Measurements from ENCODE around the gene SLC35F1.
"Not testable (repeated sequence)": the region's sequence is repeated elsewhere in the genome, so short reads cannot be mapped to it uniquely, and the experiment has no call there.

SLC35F1 gene

GRCh38 chr6:117906958-117907600 is at the start of gene SLC35F1:
Gene SLC35F1, plus strand, starts transcription at chr6:117907264.
- no peak for DNase-seq (ENCODE audit: low read depth in 2 of 2, low spot score in 1 of 2)

- not testable (repeated sequence) for DNase-seq (ENCODE audit: low read depth in 2 of 2, low spot score in 1 of 2)
Observed at GRCh38 chr6:117858601-117859000, 48.5 kb upstream of the SLC35F1 start.

- no peak for DNase-seq (ENCODE audit: low read depth in 2 of 2, low spot score in 1 of 2)
Observed at GRCh38 chr6:117861545-117861944, 45.5 kb upstream of the SLC35F1 start.

- DNase-seq (ENCODE audit: low read depth in 2 of 2, low spot score in 1 of 2) = no peak
Observed at GRCh38 chr6:117866561-117866960, 40.5 kb upstream of the SLC35F1 start.

GRCh38 chr6:117870486-117871242 is 36.4 kb upstream of the SLC35F1 start:
- no peak for DNase-seq (ENCODE audit: low read depth in 2 of 2, low spot score in 1 of 2)

- no peak for DNase-seq (ENCODE audit: low read depth in 2 of 2, low spot score in 1 of 2)
Observed at GRCh38 chr6:117880824-117881223, 26.2 kb upstream of the SLC35F1 start.

- DNase-seq (ENCODE audit: low read depth in 2 of 2, low spot score in 1 of 2) = no peak
Observed at GRCh38 chr6:117890172-117890571, 16.9 kb upstream of the SLC35F1 start.

GRCh38 chr6:117906507-117906957 is 532 bp upstream of the SLC35F1 start:
- DNase-seq (ENCODE audit: low read depth in 2 of 2, low spot score in 1 of 2) = no peak

- DNase-seq (ENCODE audit: low read depth in 2 of 2, low spot score in 1 of 2) = no peak
Observed at GRCh38 chr6:117907601-117908245, 659 bp downstream of the SLC35F1 start.

- DNase-seq (ENCODE audit: low read depth in 2 of 2, low spot score in 1 of 2) = no peak
Observed at GRCh38 chr6:117908246-117909068, 1.4 kb downstream of the SLC35F1 start.

- no peak for DNase-seq (ENCODE audit: low read depth in 2 of 2, low spot score in 1 of 2)
Observed at GRCh38 chr6:117909638-117910037, 2.6 kb downstream of the SLC35F1 start.

GRCh38 chr6:117910549-117910948 is 3.5 kb downstream of the SLC35F1 start:
- DNase-seq (ENCODE audit: low read depth in 2 of 2, low spot score in 1 of 2) = no peak

- DNase-seq (ENCODE audit: low read depth in 2 of 2, low spot score in 1 of 2) = no peak
Observed at GRCh38 chr6:117911150-117911549, 4.1 kb downstream of the SLC35F1 start.

GRCh38 chr6:117911660-117912059 is 4.6 kb downstream of the SLC35F1 start:
- DNase-seq (ENCODE audit: low read depth in 2 of 2, low spot score in 1 of 2) = no peak

GRCh38 chr6:117915846-117916245 is 8.8 kb downstream of the SLC35F1 start:
- DNase-seq (ENCODE audit: low read depth in 2 of 2, low spot score in 1 of 2) = no peak

GRCh38 chr6:117916483-117916882 is 9.4 kb downstream of the SLC35F1 start:
- no peak for DNase-seq (ENCODE audit: low read depth in 2 of 2, low spot score in 1 of 2)

- no peak for DNase-seq (ENCODE audit: low read depth in 2 of 2, low spot score in 1 of 2)
Observed at GRCh38 chr6:117917176-117917575, 10.1 kb downstream of the SLC35F1 start.

- DNase-seq (ENCODE audit: low read depth in 2 of 2, low spot score in 1 of 2) = no peak
Observed at GRCh38 chr6:117918454-117918853, 11.4 kb downstream of the SLC35F1 start.

- DNase-seq (ENCODE audit: low read depth in 2 of 2, low spot score in 1 of 2) = no peak
Observed at GRCh38 chr6:117919275-117919674, 12.2 kb downstream of the SLC35F1 start.

GRCh38 chr6:117919775-117920729 is 13.0 kb downstream of the SLC35F1 start:
- no peak for DNase-seq (ENCODE audit: low read depth in 2 of 2, low spot score in 1 of 2)

Measured in stimulated activated CD8-positive, alpha-beta memory T cell treated with anti-CD3 and anti-CD28 coated beads, Interleukin-4, amount 100 ng/mL, for 4 hours (primary cell).